GM18907 (cell line): Measurements from ENCODE around the gene CAMK2D.

ENCODE experiments used
- ATAC-seq: cut with Tn5 transposase; IDR thresholded peaks from one replicate; pipeline ENCODE4 v1.9.1; 2021; ENCODE audit warnings: mild to moderate bottlenecking, moderate library complexity; ENCODE audit not compliant: unreplicated experiment

CAMK2D gene

DNA sequence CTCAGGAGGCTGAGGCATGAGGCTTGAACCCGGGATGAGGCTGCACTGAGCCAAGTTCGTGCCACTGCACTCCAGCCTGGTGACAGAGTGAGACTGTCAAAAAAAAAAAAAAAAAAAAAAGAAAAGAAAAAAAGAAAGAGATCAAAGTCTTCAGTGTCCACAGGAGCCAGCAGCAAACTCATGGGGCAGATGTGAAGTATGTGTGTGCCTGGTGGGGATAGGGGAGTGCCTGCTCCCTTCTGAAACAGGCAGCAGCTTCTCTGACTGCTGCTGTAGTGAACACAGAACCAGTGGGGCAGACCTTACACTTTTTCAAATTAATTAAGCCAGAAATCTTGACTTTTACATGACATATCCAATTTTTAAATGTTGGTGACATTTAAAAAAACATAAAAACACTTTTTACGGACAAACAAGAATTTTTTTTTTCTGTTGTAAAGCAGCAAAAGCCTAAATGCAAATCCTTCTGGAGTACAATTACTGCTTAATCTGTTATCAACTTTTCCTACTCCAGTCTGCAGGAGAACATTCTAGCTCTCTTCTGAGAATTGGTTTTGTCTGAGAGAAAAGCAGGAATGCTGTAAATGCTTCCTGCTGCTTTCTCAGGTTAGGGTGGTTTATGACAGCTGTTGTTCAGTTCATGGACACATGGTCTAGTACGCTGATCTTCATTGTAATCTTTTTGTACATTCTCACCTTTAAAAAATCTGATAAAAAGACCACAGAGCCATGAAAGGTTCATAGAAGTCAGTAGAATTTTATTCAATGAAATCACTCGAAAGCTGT, 311.1 kb downstream of the CAMK2D start:
- ATAC-seq, result no peak

DNA sequence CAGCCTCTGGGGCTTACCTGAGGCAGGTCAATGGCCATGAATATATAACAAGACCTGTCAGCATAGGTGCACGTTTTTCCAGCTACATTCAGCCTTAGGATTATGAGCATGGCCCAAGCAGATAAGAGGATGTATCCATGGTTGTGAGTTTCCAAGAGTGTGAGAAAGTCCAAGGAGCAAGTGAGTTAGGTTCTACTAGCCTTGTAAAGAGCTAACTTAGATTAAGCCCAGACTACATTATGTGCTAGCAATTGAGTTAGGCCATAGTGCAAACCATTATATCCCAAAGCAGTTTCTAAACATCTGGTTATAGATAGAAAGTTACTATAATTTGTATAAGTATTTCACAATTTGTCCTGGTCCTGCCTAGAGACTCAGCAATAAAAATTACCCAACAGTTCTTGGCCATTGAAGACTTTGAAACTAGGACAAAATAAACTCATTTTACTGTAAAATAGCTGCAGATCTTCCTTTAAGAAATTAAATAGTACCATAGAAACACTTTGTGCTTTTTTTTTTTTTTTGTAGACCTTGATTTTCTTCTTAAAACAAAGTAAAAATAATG, 312.0 kb downstream of the CAMK2D start:
- ATAC-seq, result no peak

DNA sequence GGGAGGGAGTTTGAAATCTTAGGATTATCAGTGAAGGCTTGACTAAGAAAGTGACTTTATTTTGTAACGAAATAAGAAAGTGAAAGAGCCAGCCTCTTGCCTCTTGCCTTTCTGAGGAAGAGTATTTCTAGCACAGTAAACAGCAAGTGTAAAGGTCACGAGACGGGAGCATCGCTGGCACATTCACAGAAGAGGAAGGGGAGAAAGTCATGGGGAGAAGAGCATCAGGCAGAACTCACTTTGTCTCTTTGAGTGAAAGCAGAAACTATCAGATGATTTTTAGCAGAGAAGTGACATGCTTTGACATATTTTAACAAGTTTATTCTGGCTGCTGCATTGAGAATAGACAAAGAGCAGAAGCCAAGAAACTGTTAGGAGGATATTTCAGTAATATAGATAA, 313.8 kb downstream of the CAMK2D start:
- ATAC-seq, result peak; percentile 84

DNA sequence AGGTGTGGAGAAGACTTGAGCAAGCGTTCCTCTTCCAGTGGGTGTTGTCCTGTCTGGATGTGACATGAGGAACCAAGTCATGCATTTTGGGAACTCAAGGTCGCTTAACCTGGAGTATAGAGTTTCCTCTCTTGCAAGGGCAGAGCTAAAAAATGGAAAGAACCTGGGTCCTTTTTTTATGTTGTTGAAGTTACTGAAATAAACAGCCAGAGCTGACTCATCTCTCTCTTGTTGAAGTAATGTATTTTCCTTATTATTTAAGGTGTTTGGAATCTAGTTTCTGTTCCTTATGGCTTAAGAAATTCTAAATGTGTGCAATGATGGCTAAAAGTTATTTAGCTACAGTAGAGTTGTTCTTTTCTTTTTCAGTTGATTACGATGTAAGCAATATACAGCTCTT, 314.5 kb downstream of the CAMK2D start:
- no peak for ATAC-seq

DNA sequence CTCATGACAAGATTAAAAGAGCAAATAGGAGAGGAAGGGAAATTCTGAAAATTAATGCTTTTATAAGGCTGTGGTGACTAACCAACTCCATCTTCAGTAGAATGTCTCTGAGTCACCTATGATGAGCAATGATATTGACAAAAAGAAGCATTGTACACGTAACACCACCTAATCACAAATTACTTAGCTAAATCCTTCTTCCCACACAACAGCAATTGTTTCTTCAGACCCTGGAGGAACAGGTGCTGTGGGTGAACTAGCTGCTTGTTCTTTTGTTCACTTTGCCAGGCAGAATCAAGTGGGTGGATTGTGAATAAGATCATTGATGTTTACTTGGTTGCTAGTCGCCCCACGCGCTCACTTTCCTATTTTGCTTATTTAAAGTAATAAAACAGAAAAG, 315.5 kb downstream of the CAMK2D start:
- ATAC-seq, result no peak

DNA sequence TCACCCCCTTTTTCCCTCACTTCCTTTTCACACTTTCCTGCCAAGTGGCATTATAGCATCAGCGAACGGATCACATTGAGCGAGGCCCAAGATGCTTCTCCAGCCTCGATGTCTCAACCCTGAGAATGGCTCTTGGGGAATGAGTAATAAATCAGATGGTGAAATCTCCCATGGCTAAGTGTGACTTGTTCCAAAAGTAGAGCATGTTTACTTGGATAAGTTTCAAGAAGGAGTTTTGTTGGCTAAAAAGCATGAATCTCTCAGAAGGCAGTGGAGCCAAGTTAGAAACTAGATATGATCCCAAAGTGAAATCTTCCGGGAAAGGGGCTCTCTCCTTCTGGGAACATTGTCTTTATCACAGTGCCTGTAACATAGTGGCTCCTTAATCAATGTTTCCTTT, 316.3 kb downstream of the CAMK2D start:
- ATAC-seq, result no peak

DNA sequence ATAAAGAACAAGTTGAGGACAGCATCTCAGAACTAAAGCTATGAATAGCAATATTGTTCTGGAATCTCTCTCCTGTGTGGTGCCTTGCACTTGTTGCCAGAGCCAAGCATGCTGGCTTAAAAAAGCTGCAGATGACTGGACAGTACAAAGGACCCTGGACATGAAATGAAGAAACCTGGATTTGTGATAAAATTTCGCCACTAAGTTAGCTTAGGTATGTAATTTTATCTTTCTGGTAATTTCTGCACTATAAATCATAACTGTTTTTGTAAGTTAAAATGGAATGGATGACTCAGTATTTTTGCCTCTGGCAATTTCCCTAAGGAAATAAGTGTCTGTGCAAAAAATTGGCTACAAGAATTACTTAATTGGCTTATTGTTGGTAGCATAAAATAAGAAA, 317.2 kb downstream of the CAMK2D start:
- ATAC-seq, result no peak

DNA sequence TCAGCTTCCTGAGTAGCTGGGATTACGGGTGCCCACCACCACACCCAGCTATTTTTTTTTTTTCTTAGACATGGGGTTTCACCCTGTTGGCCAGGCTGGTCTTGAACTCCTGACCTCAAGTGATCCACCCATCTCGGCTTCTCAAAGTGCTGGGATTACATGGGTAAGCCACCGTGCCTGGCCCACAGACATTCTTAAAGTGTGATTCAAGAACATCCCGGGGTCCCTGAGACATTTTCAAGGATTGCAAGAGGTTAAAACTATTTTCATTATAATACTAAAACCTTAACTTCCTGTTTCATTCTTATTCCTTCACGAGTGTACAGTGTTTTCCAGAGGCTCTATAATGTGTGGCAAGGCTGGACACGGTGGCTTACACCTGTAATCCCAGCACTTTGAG, 318.7 kb downstream of the CAMK2D start:
- ATAC-seq, result no peak

DNA sequence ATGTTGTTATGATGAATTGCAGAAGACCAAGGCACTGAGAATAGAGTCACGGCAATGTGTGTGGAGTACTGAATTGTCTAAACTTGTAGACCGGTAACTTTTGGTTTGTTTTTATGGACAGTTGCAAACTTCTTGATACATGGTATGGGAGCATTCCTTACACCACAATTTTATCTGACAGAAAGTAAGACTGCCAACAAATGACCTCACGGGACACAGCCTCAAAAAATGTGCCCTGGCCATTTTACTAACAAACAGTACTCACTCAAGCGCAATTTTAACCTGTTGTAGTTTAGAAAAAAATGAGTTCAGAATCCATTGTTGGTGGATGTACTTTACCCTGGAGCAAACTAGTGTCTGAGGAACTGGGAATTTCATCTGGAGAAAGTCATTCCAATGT, 321.2 kb downstream of the CAMK2D start:
- ATAC-seq, result no peak

DNA sequence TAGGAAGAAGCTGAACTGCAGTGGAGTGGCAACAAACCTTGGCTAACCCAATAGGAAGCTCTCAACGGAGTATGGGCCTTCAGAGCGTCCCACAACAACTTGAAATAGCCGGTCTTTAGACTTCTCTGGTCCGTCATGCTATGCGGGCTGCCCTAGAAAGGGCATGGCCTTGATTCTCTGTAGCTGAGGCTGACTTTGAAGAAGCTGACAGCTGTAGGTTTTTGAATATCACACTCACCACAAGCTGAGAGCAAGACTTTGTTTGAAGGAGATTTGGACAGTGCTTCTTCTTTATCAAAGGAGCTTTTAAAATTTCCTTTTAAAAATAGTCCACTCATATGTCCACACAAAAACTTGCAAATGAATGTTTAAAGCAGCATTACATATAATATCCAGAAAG, 322.9 kb downstream of the CAMK2D start:
- no peak for ATAC-seq

DNA sequence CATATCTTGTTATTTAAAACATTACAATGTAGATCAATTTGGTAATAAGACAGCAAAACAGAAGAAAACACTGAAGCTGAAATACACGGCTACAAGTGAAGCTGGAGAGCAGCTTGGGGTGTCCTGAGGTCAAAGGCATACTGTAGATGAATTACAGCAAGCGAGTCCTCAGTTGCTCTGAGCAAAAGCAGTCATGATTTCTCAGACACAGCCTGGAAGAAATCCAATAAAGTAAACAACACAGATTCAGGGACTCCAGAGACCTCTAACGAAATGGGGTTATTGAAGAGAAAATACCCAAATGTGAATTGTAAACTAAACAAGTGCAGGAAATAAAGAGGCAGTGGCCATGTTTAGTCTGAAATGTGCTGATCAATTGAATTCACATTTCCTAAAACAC, 324.4 kb downstream of the CAMK2D start:
- ATAC-seq, result no peak

DNA sequence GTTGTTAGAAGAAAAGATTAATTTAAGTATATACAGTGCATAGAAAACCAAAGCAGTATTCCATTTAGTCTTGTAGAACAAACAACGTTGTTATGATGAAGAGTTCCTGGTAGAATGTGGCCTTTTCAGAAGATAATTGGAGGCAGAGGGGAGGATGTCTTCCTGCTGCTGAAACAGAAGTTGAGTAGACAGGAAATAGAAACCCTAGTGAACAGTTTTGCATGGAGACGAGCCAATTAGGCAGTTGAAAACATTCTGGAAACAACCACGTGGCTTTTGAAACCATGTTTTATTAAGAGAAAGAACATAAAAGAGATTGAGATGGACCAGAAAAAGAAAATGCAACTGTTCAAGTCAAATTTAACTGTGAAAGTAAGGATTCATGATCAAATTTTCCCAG, 325.2 kb downstream of the CAMK2D start:
- no peak for ATAC-seq

DNA sequence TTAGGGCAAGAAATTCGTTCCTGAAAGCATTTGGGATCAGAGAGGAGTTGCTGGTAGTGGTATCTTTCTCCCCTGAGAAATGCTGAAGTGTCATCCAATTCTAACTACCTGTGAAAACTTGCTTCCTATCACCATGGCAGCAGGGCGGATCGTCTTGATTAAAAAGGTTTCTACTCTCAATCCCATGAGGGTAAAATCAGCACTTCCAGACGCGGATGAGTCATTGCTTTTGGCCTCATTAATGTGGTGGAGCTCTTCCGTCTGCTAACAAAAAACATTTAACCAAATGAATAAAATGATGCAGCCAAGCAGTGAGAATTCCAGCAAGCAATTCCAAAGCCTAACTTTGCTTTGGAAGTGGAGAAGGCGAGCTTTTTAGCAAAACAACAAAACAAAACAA, 325.6 kb downstream of the CAMK2D start:
- ATAC-seq, result no peak

DNA sequence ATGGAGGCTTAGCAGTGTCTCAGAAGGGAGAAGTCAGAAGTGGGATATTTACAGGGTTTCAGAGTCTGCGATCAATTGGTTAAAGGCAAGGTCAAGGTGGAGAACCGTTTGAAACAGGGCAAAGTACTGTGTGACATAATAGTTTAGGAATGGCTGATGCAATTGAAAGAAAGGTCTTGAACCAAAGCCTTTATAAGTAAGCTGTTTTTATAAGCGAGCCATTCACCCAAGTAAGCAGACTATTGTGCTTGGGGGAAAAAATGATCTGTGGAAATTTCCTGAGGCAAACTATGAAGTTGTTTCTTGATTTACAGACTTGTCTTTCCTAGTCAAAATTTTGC, 327.3 kb downstream of the CAMK2D start:
- ATAC-seq, result no peak

DNA sequence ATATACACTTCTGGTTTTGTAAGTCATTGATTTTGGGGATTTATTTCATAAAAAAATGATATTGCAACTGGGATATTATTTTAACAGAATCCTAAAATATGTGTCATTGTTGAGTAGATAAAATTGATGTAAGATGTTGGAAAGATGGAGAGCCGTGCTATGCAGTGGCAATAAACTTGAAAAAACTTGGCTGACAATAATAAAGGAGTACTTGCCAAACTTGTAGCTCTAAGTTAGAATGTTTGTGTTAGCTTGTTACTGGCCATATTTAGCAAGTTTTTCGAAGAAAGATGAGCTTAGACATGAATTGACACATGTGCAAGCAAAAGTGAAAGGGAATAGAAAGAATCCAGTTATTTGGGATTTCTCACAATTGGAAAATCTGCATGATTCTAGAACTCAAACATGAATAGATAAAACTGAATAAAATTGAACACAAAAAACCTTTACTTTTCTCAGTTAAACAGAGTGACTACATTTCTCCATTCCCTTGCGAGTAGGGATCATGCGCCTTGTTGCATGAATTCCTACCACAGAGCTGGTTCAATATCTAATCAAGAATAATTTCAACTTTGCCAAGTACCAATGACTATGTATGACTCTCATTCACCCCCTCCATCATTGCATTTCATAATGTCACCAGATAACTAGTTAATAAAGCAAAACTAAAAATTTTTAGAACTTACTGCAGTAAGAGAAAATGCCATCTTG, 327.8 kb downstream of the CAMK2D start:
- ATAC-seq, result no peak

DNA sequence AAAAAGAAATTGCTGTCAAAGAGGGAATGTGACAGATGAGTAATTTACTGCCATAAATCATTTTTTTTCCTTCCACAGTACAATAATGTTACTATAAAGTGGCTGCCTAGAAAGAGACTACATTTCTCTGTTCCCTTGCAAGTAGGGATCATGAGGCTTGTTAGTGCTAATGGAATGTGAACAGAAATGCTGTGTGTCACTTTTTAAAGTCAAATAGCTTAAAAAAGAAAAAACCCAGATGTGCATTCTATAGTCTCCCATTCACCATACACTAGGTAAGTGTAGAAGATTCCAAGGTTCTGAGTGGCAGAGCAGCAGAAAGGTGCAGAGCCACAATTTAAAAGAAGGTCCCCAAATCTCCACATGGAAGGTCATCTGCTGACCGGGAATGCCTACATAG, 328.4 kb downstream of the CAMK2D start:
- no peak for ATAC-seq

DNA sequence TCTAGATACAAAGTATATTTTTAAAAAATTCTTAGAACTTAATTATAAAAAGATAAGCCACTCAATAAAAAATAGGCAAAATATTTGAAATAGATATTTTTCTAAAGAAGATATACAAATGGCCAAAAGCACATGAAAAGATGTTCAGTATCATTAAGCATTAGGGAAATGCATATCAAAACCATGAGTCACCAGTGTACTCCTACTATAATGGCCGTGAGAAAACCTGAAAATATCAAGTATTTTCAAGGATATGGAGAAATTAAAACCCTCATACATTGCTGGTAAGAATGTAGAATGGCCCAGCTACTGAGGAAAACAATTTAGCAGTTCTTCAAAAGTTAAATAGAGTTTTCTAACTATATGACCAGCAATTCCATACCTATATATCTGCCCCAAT, 337.9 kb downstream of the CAMK2D start:
- ATAC-seq, result no peak

DNA sequence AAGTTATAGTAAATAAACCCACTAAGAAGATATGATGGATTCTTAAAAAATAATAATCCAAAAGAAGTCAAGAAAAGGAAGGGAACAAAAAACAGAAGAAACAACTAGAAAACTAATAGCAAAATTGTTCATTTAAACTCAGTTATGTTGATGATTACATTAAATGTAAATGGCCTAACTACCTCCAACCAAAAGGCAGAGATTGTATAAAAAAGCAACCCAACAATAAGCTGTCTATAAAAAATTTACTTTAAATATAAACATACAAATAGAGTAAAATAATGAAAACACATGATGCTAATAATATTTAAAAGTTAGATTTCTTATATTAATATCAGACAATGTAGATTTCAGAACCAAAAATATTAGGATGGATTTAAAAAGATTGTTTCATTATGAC, 340.6 kb downstream of the CAMK2D start:
- ATAC-seq, result no peak

DNA sequence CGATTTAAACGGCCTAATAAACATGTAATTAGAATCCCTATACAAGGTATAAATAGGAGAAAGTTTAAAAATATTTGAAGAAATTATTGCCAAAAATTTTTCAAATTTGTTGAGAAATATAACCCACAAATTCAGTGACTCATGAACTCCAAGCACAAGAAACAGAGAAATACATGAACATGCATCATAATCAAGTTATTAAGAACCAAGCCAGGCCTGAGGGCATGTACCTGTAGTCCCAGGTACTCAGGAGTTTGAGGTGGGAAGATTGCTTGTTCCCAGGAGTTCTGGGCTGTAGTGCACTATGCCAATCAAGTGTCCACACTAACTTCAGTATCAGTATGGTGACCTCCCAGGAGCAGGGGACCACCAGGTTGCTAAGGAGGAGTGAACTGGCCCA, 341.9 kb downstream of the CAMK2D start:
- ATAC-seq, result no peak

DNA sequence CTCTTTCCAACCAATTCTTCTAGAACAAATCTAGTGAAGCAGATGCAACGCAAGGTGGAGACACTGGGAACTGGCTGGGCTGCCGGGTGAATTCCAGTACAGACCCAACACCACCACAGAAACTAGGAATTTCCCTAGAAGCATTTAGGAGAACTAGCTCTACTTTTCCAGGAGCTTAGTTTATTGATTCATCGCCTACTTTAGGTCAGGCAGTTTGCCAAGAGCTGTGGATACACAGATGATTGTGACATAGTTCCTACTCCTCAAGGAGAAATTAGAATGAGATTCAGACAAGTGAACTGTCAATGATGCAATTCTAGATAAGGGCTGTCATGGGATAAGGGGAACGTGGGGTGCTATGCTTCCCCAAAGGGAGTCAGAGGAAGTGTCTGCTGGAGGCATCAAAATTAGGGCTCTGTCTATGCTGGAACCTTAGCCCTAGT, 350.0 kb downstream of the CAMK2D start:
- ATAC-seq, result no peak

DNA sequence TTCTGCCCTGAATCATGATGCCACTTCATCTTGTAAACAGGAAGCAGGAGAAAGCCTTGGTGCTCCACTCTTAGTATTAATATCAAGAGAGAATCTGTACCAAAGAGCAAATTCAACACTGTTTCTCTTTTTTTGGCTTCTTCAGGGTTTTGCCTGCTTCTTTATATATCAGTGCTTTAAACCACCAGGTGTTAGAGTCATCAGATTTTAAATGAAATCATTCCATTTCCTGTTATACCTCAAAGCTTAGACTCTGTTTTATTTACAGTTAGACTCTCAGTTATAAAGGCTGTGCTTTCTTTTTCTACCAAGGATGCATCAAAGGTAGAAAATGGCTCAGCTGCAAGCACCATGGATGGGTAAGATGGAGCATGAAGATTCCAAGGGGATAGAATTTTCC, 350.9 kb downstream of the CAMK2D start:
- ATAC-seq, result no peak

DNA sequence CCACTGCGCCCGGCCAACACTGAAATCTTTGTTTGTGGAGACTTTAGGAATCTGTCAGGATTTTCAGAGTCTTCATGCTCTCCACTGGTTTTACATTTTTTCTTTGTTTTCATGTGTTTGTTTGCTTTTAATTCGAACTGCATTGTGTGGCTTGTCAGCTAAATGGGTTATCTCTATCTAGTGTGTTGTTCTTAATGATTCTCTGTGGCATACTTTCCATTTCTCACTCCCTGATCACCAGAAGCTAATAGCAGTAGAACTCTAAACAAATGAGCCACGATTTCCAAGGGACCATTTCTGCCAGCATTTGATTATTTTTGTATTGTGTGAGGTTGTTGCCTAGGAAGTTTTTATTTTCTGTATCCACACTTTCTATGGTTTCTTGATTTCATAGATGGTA, 352.4 kb downstream of the CAMK2D start:
- ATAC-seq, result no peak
